HepG2 (cell line): ENCODE data around the gene EBF3. TPM values are rescaled to one million over a fixed set of nuclear protein-coding genes. Genes with fewer than 3 reads are reported as not detected.

Experiments
- ATAC-seq: fragments of 200-7000 bp; cut with Tn5 transposase; 3 replicates; pipeline ENCODE4 v1.9.1; 2020; ENCODE audit warnings: mild to moderate bottlenecking, moderate library complexity
- BruUV-seq: library from RNA; stranded (reverse); fragments of 400-500 nt; replicated peaks from 2 replicates; lab custom pipeline; 2021; lab: Mats Ljungman, UMichigan
- CTCF ChIA-PET: fragments of 300-600 bp; formaldehyde crosslinking; extraction: SDS; loops from one replicate; lab custom pipeline; 2021; ENCODE audit warnings: low total read pairs, inconsistent platforms, low intra/inter-chr PET ratio; lab: Yijun Ruan, JAX
- POLR2A ChIA-PET: fragments of 350-600 bp; sonication (Branson Sonifier 250); formaldehyde crosslinking; loops from one replicate; lab custom pipeline; 2020; ENCODE audit warnings: antibody characterized with exemption, inconsistent platforms; lab: Yijun Ruan, JAX
- DNase-seq: peaks from one replicate; pipeline ENCODE4 v3.0.0-alpha.2; 2015; ENCODE audit warnings: low spot score
- FAIRE-seq: peaks from 3 replicates; lab custom pipeline; 2011; peaks lifted over from hg19 to GRCh38; lab: Jason Lieb, UNC
- H2AFZ ChIP-seq: one replicate; pipeline ENCODE4 v1.6.1; 2011; ENCODE audit warnings: low read length, inconsistent platforms
- H3K27ac ChIP-seq: fragments of 300-600 bp; 3 replicates; pipeline ENCODE4 v1.8.0; 2011; ENCODE audit warnings: mixed run types, mild to moderate bottlenecking, mixed read lengths, low read length, inconsistent platforms; ENCODE audit not compliant: insufficient read depth; ENCODE audit errors: extremely low read length
- H3K27me3 ChIP-seq, 2 experiments: fragments of 200-600 bp in 1 of 2; 2 replicates in 1 of 2; 3 replicates in 1 of 2; pipeline versions ENCODE4 v1.6.0 to v1.8.0; 2011; ENCODE audit warnings: low read length in 2 of 2, mild to moderate bottlenecking in 2 of 2, moderate library complexity in 2 of 2, inconsistent platforms in 1 of 2; ENCODE audit not compliant: insufficient read depth in 2 of 2, control insufficient read depth in 1 of 2
- H3K36me3 ChIP-seq, 2 experiments: fragments of 200-600 bp in 1 of 2; replicated peaks in 1 of 2; 2 replicates in 1 of 2; 3 replicates in 1 of 2; pipeline versions ENCODE4 v1.5.1 to v1.8.0; 2011; ENCODE audit warnings: low read length in 2 of 2, inconsistent platforms in 1 of 2; ENCODE audit not compliant: insufficient read depth in 2 of 2, control insufficient read depth in 1 of 2
- H3K4me1 ChIP-seq: 2 replicates; pipeline ENCODE4 v1.5.1; 2012; ENCODE audit warnings: low read length, inconsistent platforms; ENCODE audit not compliant: insufficient read depth
- H3K4me2 ChIP-seq: 2 replicates; pipeline ENCODE4 v1.6.0; 2011; ENCODE audit warnings: low read depth, low read length, inconsistent platforms
- H3K4me3 ChIP-seq, 3 experiments: fragments of 200-600 bp in 1 of 3; sonication (generic), shearing (Covaris generic) in 1 of 3; replicated peaks in 1 of 3; 2 replicates each; pipeline ENCODE4 v1.5.1; 2011 to 2016; ENCODE audit warnings: low read length in 3 of 3, inconsistent platforms in 2 of 3, low read depth in 2 of 3, mild to moderate bottlenecking in 2 of 3, control low read depth in 1 of 3, mixed read lengths in 1 of 3; ENCODE audit not compliant: insufficient read depth in 1 of 3
- H3K79me2 ChIP-seq: one replicate; pipeline ENCODE4 v1.6.1; 2011; ENCODE audit warnings: low read length, inconsistent platforms; ENCODE audit not compliant: insufficient read depth
- H3K9ac ChIP-seq: 2 replicates; pipeline ENCODE4 v1.6.0; 2011; ENCODE audit warnings: mild to moderate bottlenecking, low read depth, low read length, inconsistent platforms; ENCODE audit not compliant: insufficient read depth
- H3K9me3 ChIP-seq: 2 replicates; pipeline ENCODE4 v1.5.1; 2012; ENCODE audit warnings: mild to moderate bottlenecking, low read length
- H4K20me1 ChIP-seq: 2 replicates; pipeline ENCODE4 v1.6.0; 2011; ENCODE audit warnings: inconsistent platforms, mild to moderate bottlenecking, low read length, moderate library complexity; ENCODE audit not compliant: insufficient read depth
- ATF7 ChIP-seq, 2 experiments: fragments of 450-650 bp in 1 of 2; sonication (generic) in 1 of 2; formaldehyde crosslinking in 1 of 2; IDR thresholded peaks; 2 replicates each; pipeline versions ENCODE4 v1.4.0 to v1.6.1; 2016 to 2020; ENCODE audit warnings: antibody characterized with exemption in 1 of 2, mild to moderate bottlenecking in 1 of 2, missing genetic modification reagents in 1 of 2
- KAT8 ChIP-seq: IDR thresholded peaks from 2 replicates; pipeline ENCODE4 v1.6.1; 2016; ENCODE audit warnings: missing genetic modification reagents, missing compliant biosample characterization
- KDM1A ChIP-seq: IDR thresholded peaks from 2 replicates; pipeline ENCODE4 v1.6.1; 2016; ENCODE audit warnings: missing compliant biosample characterization
- KDM5A ChIP-seq: fragments of 200-600 bp; sonication (generic); IDR thresholded peaks from 2 replicates; pipeline ENCODE4 v1.7.0; 2018; ENCODE audit warnings: antibody characterized with exemption, mild to moderate bottlenecking, low read length, borderline replicate concordance
- ZBTB49 ChIP-seq: sonication (generic); formaldehyde crosslinking; IDR thresholded peaks from 2 replicates; pipeline ENCODE4 v1.4.0; 2020; ENCODE audit warnings: missing genetic modification reagents, borderline replicate concordance
- ZFP36 ChIP-seq: fragments of 150-350 bp; IDR thresholded peaks from 2 replicates; pipeline ENCODE4 v1.6.1; 2018; ENCODE audit warnings: borderline replicate concordance, low read length, low read depth; ENCODE audit not compliant: partially characterized antibody
- ZNF331 ChIP-seq: sonication (generic); formaldehyde crosslinking; IDR thresholded peaks from 2 replicates; pipeline ENCODE4 v1.4.0; 2020; ENCODE audit warnings: missing genetic modification reagents
- ZSCAN5A ChIP-seq: sonication (generic); formaldehyde crosslinking; IDR thresholded peaks from 2 replicates; pipeline ENCODE4 v1.8.0; 2022; ENCODE audit warnings: mild to moderate bottlenecking, missing genetic modification reagents, borderline replicate concordance
- WGBS: methylation state at CpG from one replicate; pipeline ENCODE4 v1.1.6; 2017; ENCODE audit warnings: low lambda C conversion rate; 5-methylcytosine and 5-hydroxymethylcytosine counted together
- in situ Hi-C: cut with HindIII; loops from 2 replicates; pipeline ENCODE4 v1.10.0; 2017; ENCODE audit warnings: low pct_unique_long_range_greater_than_20kb; ENCODE audit not compliant: extremely low pct_ligation_motif_present
- intact Hi-C: fragments of 100-400 bp; cut with micrococcal nuclease; formaldehyde crosslinking; loops from one replicate; pipeline ENCODE4 v1.10.0; 2022; ENCODE audit not compliant: unreplicated experiment
- polyA plus RNA-seq, 8 experiments: library from polyadenylated mRNA; depleted of rRNA in 3 of 8; stranded (reverse) in 7 of 8; unstranded in 1 of 8; fragments of >200 nt; fragmentation: Illumina TruSeq in 4 of 8; extraction: Trizol in 4 of 8; gene quantifications; 2 replicates each; pipeline versions ENCODE4 v1.2.1 to v1.2.3, GENCODE V29; 2011 to 2016; ENCODE audit warnings: low read depth in 4 of 8, missing spikeins in 1 of 8, mixed read lengths in 1 of 8; ENCODE audit not compliant: insufficient read depth in 1 of 8
- total RNA-seq, 5 experiments: library from RNA; depleted of rRNA; stranded (reverse); fragments of >200 nt; fragmentation: Illumina TruSeq; extraction: Trizol; gene quantifications; 2 replicates each; pipeline ENCODE4 v1.2.3, GENCODE V29; 2016; ENCODE audit warnings: low read depth in 1 of 5
- TF ChIP-seq, protein P1 (sequence below): sonication (generic); formaldehyde crosslinking; IDR thresholded peaks from 2 replicates; pipeline ENCODE4 v1.4.0; 2020; ENCODE audit warnings: missing genetic modification reagents; ENCODE audit errors: not compliant biosample characterization
- TF ChIP-seq, protein P2 (sequence below): sonication (generic); formaldehyde crosslinking; IDR thresholded peaks from 2 replicates; pipeline ENCODE4 v1.4.0; 2020; ENCODE audit warnings: missing genetic modification reagents

Gene EBF3
- total and polyA plus RNA-seq, 2 of the 13 experiments (the other 11 are each of a cell fraction or from before 2014, with no cell fraction given): not detected

DNA sequence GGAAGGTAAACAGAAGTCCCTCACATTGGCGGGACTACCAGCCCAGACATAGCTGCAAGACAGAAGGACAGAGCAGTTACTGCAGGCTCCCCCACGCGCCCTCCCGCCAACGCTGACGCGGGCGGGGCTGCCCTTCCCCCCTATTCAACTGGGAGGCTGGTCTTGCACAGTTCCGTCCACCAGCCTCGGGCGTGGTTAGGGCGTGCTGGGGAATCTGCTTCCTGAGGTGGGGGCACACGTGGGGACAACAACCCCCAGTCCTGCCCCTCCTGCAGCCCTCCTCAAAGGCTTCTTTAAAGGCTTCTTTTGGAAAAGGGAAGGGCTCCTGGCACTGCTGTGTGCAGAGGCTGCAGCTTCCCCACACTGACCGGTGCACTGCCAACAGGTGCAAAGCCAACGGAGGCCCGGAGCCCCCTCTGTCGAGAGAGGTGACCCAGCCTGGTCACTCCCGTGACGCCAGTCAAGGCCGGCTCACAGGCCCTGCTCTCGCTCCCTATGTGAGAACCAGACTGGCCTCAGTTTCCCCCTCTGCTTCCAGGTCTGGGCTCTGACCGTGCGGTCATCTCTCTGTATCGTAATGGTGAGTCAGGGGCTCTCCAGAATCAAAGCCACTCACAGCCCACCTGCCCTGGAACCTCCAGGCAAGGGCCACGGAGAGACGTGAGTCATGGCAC, 126.0 kb downstream of the EBF3 start (continued):
- TF ChIP-seq, protein P1, sequence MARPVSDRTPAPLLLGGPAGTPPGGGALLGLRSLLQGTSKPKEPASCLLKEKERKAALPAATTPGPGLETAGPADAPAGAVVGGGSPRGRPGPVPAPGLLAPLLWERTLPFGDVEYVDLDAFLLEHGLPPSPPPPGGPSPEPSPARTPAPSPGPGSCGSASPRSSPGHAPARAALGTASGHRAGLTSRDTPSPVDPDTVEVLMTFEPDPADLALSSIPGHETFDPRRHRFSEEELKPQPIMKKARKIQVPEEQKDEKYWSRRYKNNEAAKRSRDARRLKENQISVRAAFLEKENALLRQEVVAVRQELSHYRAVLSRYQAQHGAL (CRISPR knock-in tag): no peak
- TF ChIP-seq KAT8 (no peak), ZFP36 (no peak)

GRCh38 chr10:129836253-129836652, 127.8 kb downstream of the EBF3 start:
- BruUV-seq: no TSS peak
- TF ChIP-seq ATF7 (IDR thresholded peaks at IDR 0.05): no peak
- no peak for TF ChIP-seq ATF7 (CRISPR knock-in tag; IDR thresholded peaks at IDR 0.05)
- no peak for TF ChIP-seq ZNF331 (CRISPR knock-in tag)
- no peak for TF ChIP-seq KDM5A
- TF ChIP-seq, protein P2, sequence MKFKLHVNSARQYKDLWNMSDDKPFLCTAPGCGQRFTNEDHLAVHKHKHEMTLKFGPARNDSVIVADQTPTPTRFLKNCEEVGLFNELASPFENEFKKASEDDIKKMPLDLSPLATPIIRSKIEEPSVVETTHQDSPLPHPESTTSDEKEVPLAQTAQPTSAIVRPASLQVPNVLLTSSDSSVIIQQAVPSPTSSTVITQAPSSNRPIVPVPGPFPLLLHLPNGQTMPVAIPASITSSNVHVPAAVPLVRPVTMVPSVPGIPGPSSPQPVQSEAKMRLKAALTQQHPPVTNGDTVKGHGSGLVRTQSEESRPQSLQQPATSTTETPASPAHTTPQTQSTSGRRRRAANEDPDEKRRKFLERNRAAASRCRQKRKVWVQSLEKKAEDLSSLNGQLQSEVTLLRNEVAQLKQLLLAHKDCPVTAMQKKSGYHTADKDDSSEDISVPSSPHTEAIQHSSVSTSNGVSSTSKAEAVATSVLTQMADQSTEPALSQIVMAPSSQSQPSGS (CRISPR knock-in tag): no peak
- no peak for TF ChIP-seq ZBTB49
- TF ChIP-seq ZSCAN5A (CRISPR knock-in tag): no peak
- TF ChIP-seq KDM1A (CRISPR knock-in tag): no peak
- no peaks in the 10 kb centered on the region for H3K36me3 ChIP-seq
- CTCF ChIA-PET: no interaction called here
- in situ Hi-C loops (no loop called here), intact Hi-C loops (no loop called here)
- H3K4me1 ChIP-seq: no peaks in the 10 kb centered on the region
- 80% methylated on average over 7 of the region's 7 CpGs for WGBS
- H3K79me2 ChIP-seq: no peaks in the 10 kb centered on the region
- no peak for ATAC-seq
- no peak overlapping the region for H3K27ac ChIP-seq
- no peak for DNase-seq
- H3K9me3 ChIP-seq: no peaks in the 10 kb centered on the region
- no peaks in the 10 kb centered on the region for H4K20me1 ChIP-seq
- H3K27me3 ChIP-seq: no peaks in the 10 kb centered on the region
- H3K9ac ChIP-seq: no peak overlapping the region
- H3K4me2 ChIP-seq: no peak overlapping the region
- no peak for FAIRE-seq
- no peak overlapping the region for H2AFZ ChIP-seq
- POLR2A ChIA-PET: no interaction called here
- H3K4me3 ChIP-seq: no peak overlapping the region
